Measurements from ENCODE around the gene POLR3A. TPM values are rescaled to one million over a fixed set of nuclear protein-coding genes. Genes with fewer than 3 reads are reported as not detected.
A peak's percentile ranks its signal among the peaks of the same experiment; 100 is the strongest.

POLR3A gene
- total and polyA plus RNA-seq, 8 donors = 14.0 to 19.5 (median 17.6) TPM

DNA sequence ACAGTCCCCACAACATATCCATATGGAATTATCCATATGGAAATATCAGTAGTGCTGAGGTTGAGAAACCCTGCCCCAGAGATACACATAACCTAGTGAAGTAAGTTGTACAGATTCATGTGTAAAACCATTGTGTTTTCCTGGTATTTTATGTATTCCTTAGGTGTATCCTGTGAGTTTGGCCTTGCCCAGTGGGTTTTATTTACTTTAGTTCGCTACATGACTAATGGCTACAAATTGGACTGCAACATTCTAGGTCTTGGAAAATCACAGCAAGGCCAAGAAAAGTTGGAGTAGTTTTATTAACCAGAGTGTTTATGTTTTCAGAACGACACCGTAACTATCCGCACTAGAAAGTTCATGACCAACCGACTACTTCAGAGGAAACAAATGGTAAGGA is 5.7 kb upstream of the POLR3A start:
- Histone ChIP-seq H3K27me3 (no peaks in the 10 kb centered on the region), H3K36me3 (peaks cover 0 to 52% of the 10 kb centered on the region in 2 donors), H3K27ac (peak overlapping the region in 1 of 2 donors; percentile 14), H3K4me1 (peaks cover 18 to 66% of the 10 kb centered on the region in 2 donors), H3K9me3 (no peaks in the 10 kb centered on the region), H3K4me3 (peak overlapping the region in 1 of 2 donors; percentile 75)
- intact Hi-C loops (cut with DNase I) = no loop called here
- TF ChIP-seq, protein P1, sequence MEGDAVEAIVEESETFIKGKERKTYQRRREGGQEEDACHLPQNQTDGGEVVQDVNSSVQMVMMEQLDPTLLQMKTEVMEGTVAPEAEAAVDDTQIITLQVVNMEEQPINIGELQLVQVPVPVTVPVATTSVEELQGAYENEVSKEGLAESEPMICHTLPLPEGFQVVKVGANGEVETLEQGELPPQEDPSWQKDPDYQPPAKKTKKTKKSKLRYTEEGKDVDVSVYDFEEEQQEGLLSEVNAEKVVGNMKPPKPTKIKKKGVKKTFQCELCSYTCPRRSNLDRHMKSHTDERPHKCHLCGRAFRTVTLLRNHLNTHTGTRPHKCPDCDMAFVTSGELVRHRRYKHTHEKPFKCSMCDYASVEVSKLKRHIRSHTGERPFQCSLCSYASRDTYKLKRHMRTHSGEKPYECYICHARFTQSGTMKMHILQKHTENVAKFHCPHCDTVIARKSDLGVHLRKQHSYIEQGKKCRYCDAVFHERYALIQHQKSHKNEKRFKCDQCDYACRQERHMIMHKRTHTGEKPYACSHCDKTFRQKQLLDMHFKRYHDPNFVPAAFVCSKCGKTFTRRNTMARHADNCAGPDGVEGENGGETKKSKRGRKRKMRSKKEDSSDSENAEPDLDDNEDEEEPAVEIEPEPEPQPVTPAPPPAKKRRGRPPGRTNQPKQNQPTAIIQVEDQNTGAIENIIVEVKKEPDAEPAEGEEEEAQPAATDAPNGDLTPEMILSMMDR (IDR thresholded peaks at IDR 0.05) = no peak
- ATAC-seq = no peak
- DNase-seq = no peak

DNA sequence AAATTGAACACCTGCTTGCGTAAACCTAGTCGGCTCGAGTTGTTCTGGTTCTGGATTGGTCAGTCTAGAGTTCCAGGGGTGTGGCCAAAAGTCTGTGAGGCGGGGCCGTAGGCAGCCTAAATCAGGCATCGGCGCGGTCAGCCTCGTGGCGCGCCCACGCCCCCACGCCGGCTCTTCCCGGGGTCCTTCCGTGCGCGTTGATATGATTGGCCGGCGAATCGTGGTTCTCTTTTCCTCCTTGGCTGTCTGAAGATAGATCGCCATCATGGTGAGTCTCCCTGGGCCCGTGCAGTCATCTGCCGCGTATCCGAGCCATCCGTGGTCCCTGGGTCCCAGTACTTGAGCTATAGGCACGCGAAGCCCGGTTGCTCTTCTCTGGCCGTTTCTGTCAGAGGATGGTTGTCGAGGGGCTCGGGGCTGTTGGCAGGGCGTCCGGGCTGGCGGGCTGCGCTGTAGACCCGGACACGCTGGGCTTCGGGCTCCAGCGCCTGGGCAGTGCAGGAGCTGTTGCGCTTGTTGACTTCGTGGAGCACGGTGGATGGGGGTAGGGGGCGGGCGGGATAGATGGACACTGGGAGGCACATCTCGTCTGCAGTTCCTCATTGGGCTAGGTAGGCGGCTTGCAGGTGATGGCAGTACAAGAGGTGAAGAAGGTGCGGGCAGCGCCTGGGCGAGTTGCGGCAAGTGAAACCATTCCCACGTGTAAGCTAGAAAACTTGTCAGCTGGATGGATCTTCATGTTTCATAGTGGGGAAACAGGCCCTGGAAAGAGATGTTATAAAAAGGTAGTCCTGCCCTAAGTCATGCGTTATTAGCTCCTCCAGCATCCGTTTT is 4.5 kb upstream of the POLR3A start, which contains the start of gene RPS24:
TSS of gene RPS24 (plus strand) at position 227 of the 834 bp plus-strand sequence. CDS start at position 266, 39 bp downstream.
- peak; percentile 95 to 97 (median 96) for DNase-seq
- intact Hi-C loops (cut with DNase I) = no loop called here
- Histone ChIP-seq H3K4me3 (peak within 1 kb of the TSS; percentile 66 to 75), H3K9me3 (no peaks in the 10 kb centered on the region), H3K36me3 (peaks cover 0 to 40% of the 10 kb centered on the region in 2 donors), H3K27ac (peak within 1 kb of the TSS; percentile 62 to 79), H3K27me3 (no peaks in the 10 kb centered on the region), H3K4me1 (peaks cover 18 to 56% of the 10 kb centered on the region in 2 donors)
- TF ChIP-seq, protein P1 (IDR thresholded peaks at IDR 0.05) = no peak
- peak; percentile 93 for ATAC-seq

DNA sequence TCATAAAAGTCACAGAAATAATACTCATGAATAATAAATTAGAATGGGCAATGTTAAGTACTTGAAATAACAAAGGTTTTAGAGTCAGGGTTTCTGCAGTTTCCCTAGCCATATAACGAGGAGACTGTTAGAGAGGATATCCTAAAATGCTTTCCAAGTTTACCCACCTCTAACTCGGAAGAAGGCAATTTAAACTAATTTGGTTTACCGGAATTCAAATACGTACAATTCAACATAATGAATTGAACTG is 4.0 kb upstream of the POLR3A start:
- Histone ChIP-seq H3K4me1 (peaks cover 18 to 56% of the 10 kb centered on the region in 2 donors), H3K36me3 (peaks cover 0 to 35% of the 10 kb centered on the region in 2 donors), H3K9me3 (no peaks in the 10 kb centered on the region), H3K27ac (peak overlapping the region; percentile 58 to 79), H3K27me3 (no peaks in the 10 kb centered on the region), H3K4me3 (peak overlapping the region; percentile 11 to 75)
- intact Hi-C loops (cut with DNase I) = no loop called here
- DNase-seq = no peak
- TF ChIP-seq, protein P1 (IDR thresholded peaks at IDR 0.05) = no peak
- no peak for ATAC-seq

DNA sequence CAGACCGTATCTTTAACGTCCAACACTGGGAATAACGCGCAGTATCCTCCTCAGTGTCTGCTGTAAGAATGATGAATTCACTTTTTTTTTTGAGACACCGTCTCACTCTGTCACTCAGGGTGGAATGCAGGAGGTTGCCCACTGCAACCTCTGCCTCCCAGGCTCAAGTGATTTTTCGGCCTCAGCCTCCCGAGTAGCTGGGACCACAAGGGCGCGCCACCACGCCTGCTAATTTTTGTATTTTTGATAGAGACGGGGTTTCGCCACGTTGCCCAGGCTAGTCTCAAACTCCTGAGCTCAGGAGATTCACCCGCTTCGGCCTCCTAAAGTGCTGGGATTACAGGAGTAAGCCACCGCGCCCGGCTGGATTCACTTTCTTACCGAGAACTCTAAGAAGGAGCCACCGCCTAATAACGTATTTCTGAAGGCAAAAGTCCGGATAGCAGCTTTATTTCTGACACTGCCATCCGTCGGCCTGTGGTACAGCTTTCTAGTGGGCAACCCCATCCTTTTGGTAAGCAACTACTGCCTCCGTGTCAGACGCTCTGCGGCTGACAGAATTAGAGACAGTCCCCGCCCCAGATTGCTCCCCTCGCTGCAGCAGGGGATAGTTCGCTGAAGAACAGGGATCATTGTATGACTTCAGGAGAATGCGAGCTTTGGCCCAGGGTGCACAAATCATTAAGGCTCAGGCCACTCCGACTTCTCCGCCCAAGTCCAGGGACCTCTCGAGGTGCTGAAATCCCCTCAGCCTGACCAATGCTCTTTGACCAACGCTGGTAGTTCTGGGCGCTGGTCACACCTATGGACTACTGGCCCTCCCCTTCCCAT is 662 bp downstream of the POLR3A start:
- Histone ChIP-seq H3K4me3 (peak overlapping the region; percentile 79 to 81), H3K36me3 (peaks cover 0 to 33% of the 10 kb centered on the region in 2 donors), H3K27me3 (no peaks in the 10 kb centered on the region), H3K4me1 (peaks cover 9 to 31% of the 10 kb centered on the region in 2 donors), H3K9me3 (no peaks in the 10 kb centered on the region), H3K27ac (peak overlapping the region; percentile 82 to 85)
- ATAC-seq (peak; percentile 34), DNase-seq (peak in 2 of 4 donors; percentile 24 to 41)
- TF ChIP-seq, protein P1 (IDR thresholded peaks at IDR 0.05) = no peak
- intact Hi-C loops (cut with DNase I) = no loop called here
